OCI-LY1 (cell line): ENCODE measurements around the gene FLVCR2.

Experiments
- H2AFZ ChIP-seq: fragments of 200-600 bp; sonication (generic), shearing (Covaris generic); 2 replicates; pipeline ENCODE4 v1.6.0; 2014; ENCODE audit warnings: antibody characterized with exemption, mild to moderate bottlenecking, low read length
- H3F3A ChIP-seq: fragments of 200-600 bp; sonication (generic), shearing (Covaris generic); 2 replicates; pipeline ENCODE4 v1.6.0; 2014; ENCODE audit warnings: mild to moderate bottlenecking, antibody characterized with exemption, low read length, moderate library complexity; ENCODE audit not compliant: insufficient read depth
- H3K27ac ChIP-seq: fragments of 200-600 bp; sonication (generic); 2 replicates; pipeline ENCODE4 v1.5.1; 2014; ENCODE audit warnings: low read length, mixed run types, mild to moderate bottlenecking, low read depth; ENCODE audit not compliant: poor library complexity, severe bottlenecking
- H3K27me3 ChIP-seq: fragments of 200-600 bp; sonication (generic); 2 replicates; pipeline ENCODE4 v1.6.0; 2014; ENCODE audit warnings: antibody characterized with exemption, mild to moderate bottlenecking, low read length, moderate library complexity; ENCODE audit not compliant: insufficient read depth
- H3K36me3 ChIP-seq: fragments of 200-600 bp; sonication (generic); 2 replicates; pipeline ENCODE4 v1.6.1; 2014; ENCODE audit warnings: mild to moderate bottlenecking, antibody characterized with exemption, low read length, moderate library complexity, mixed read lengths; ENCODE audit not compliant: insufficient read depth
- H3K4me1 ChIP-seq: fragments of 200-600 bp; sonication (generic); 2 replicates; pipeline ENCODE4 v1.5.1; 2014; ENCODE audit warnings: mild to moderate bottlenecking, low read length, moderate library complexity; ENCODE audit not compliant: insufficient read depth, severe bottlenecking
- H3K4me2 ChIP-seq: fragments of 200-600 bp; sonication (generic), shearing (Covaris generic); 2 replicates; pipeline ENCODE4 v1.6.1; 2014; ENCODE audit warnings: low read length
- H3K4me3 ChIP-seq: fragments of 200-600 bp; sonication (generic); 2 replicates; pipeline ENCODE4 v1.5.1; 2014; ENCODE audit warnings: low read length, low read depth, mild to moderate bottlenecking, mixed read lengths; ENCODE audit not compliant: poor library complexity, severe bottlenecking
- H3K79me2 ChIP-seq: fragments of 200-600 bp; shearing (Covaris generic); 2 replicates; pipeline ENCODE4 v1.6.1; 2016; ENCODE audit warnings: mixed run types, low read length, mixed read lengths; ENCODE audit not compliant: insufficient read depth
- H3K9ac ChIP-seq: fragments of 200-600 bp; sonication (generic), shearing (Covaris generic); 2 replicates; pipeline ENCODE4 v1.6.1; 2014; ENCODE audit warnings: mild to moderate bottlenecking, low read length, mixed read lengths
- H3K9me2 ChIP-seq: fragments of 200-600 bp; sonication (generic), shearing (Covaris generic); 2 replicates; pipeline ENCODE4 v1.6.1; 2014; ENCODE audit warnings: low read depth, mild to moderate bottlenecking, low read length, mixed read lengths
- H3K9me3 ChIP-seq: fragments of 200-600 bp; shearing (Covaris generic); 2 replicates; pipeline ENCODE4 v1.6.1; 2014; ENCODE audit warnings: low read length, mixed read lengths
- H4K20me1 ChIP-seq: fragments of 200-600 bp; sonication (generic), shearing (Covaris generic); 2 replicates; pipeline ENCODE4 v1.6.0; 2016; ENCODE audit warnings: mild to moderate bottlenecking, low read length; ENCODE audit not compliant: insufficient read depth
- EZH2 ChIP-seq: fragments of 200-600 bp; sonication (generic), shearing (Covaris generic); IDR thresholded peaks from 2 replicates; pipeline ENCODE4 v1.8.0; 2017; ENCODE audit warnings: borderline replicate concordance, mixed run types, mild to moderate bottlenecking, antibody characterized with exemption, low read length, moderate library complexity, mixed read lengths
- TF ChIP-seq, protein P1 (sequence below): fragments of 200-600 bp; sonication (generic), shearing (Covaris generic); IDR thresholded peaks from 2 replicates; pipeline ENCODE4 v1.5.1; 2017; ENCODE audit warnings: mild to moderate bottlenecking, antibody characterized with exemption, low read length, moderate library complexity, mixed read lengths

FLVCR2 gene

DNA sequence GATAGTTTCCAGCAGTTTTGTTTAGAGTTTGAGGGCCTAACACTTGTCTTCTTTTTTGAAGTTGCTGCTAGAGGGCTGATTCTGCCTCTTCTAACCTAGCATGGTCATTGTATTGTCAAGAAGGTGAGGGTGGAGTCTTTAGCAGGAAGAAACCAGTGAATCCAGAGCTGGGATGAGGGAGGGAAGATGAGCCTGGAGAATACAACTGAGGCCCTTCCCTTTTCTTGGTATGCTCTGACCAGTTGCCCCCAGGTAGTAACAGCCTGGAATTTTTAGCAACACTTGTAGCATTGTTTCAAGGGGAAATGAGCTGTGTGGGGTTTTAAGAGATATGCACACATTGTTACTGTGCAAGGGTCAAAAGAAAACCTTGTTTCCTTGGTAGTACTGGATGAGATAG is 9.0 kb downstream of the FLVCR2 start:
- Histone ChIP-seq H3F3A (no peaks in the 10 kb centered on the region), H3K4me1 (no peaks in the 10 kb centered on the region), H3K9me3 (0 out of 2 replicates have a peak, but pooled peaks cover 4% of the 10 kb centered on the region), H2AFZ (no peak overlapping the region), H3K27ac (no peak overlapping the region), H3K9me2 (no peaks in the 10 kb centered on the region), H3K36me3 (no peaks in the 10 kb centered on the region), H3K9ac (no peak overlapping the region), H3K79me2 (no peaks in the 10 kb centered on the region), H4K20me1 (no peaks in the 10 kb centered on the region), H3K27me3 (no peaks in the 10 kb centered on the region), H3K4me3 (no peak overlapping the region), H3K4me2 (no peak overlapping the region)
- no peak for TF ChIP-seq EZH2
- TF ChIP-seq, protein P1, sequence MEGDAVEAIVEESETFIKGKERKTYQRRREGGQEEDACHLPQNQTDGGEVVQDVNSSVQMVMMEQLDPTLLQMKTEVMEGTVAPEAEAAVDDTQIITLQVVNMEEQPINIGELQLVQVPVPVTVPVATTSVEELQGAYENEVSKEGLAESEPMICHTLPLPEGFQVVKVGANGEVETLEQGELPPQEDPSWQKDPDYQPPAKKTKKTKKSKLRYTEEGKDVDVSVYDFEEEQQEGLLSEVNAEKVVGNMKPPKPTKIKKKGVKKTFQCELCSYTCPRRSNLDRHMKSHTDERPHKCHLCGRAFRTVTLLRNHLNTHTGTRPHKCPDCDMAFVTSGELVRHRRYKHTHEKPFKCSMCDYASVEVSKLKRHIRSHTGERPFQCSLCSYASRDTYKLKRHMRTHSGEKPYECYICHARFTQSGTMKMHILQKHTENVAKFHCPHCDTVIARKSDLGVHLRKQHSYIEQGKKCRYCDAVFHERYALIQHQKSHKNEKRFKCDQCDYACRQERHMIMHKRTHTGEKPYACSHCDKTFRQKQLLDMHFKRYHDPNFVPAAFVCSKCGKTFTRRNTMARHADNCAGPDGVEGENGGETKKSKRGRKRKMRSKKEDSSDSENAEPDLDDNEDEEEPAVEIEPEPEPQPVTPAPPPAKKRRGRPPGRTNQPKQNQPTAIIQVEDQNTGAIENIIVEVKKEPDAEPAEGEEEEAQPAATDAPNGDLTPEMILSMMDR, result no peak

DNA sequence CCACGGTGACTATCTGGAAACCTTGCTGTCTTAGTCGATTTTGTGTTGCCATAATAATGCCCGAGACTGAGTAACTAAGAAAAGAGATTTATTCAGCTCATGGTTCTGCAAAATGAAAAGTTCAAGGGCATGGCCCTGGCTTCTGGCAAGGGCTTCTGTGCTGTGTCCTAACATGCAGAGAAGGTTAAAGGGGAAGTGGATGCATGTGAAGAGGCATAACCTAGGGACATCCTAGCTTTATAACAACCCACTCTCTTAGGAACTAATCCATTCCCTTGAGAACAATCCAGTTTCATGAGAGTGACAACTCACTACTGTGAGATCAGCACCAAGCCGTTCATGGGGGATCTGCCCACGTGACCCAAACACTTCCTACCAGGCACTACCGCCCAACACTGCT is 11.5 kb downstream of the FLVCR2 start:
- no peak overlapping the region for H3K4me2 ChIP-seq
- H3K4me3 ChIP-seq, result no peak overlapping the region
- H3K9me2 ChIP-seq, result no peaks in the 10 kb centered on the region
- no peaks in the 10 kb centered on the region for H3K79me2 ChIP-seq
- 0 out of 2 replicates have a peak, but pooled peaks cover 5% of the 10 kb centered on the region for H3K9me3 ChIP-seq
- no peaks in the 10 kb centered on the region for H3K27me3 ChIP-seq
- TF ChIP-seq EZH2, result no peak
- TF ChIP-seq, protein P1, result no peak
- H3K9ac ChIP-seq, result no peak overlapping the region
- H3K36me3 ChIP-seq, result no peaks in the 10 kb centered on the region; the same call in 1 of the 2 replicates
- no peak overlapping the region for H2AFZ ChIP-seq
- no peaks in the 10 kb centered on the region for H3K4me1 ChIP-seq
- H3K27ac ChIP-seq, result no peak overlapping the region
- no peaks in the 10 kb centered on the region for H3F3A ChIP-seq
- no peaks in the 10 kb centered on the region for H4K20me1 ChIP-seq

DNA sequence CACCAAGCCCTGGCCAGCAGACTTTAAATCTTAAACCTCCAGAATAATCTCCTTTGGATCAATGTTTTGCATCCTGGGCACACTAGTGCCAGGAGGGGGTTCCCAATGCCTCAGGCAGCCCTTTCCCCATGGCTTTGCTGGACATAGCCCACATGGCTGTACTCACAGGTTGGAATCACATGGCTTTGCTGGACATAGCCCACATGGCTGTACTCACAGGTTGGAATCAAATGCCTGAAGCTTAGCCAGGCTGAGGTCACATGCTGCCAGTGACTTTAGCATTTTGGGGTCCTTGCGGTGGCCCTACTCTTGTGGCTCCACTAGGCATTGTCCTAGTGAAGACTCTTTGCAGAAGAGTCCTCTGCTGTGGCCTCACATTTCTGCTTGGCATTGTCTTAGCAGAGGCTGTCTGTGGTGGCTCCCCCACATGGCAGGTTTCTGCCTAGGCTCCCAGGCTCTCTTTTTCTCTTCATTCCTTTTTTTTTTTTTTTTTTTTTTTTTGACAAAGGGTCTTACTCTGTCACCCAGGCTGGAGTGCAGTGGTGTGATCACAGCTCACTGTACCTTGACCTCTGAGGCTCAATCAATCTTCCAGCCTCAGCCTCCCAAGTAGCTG is 13.0 kb downstream of the FLVCR2 start:
- H3K9me3 ChIP-seq, result 0 out of 2 replicates have a peak, but pooled peaks cover 5% of the 10 kb centered on the region
- no peaks in the 10 kb centered on the region for H4K20me1 ChIP-seq
- no peak overlapping the region for H3K27ac ChIP-seq
- H2AFZ ChIP-seq, result no peak overlapping the region
- H3K27me3 ChIP-seq, result no peaks in the 10 kb centered on the region
- no peak overlapping the region for H3K4me3 ChIP-seq
- H3K36me3 ChIP-seq, result no peaks in the 10 kb centered on the region; the same call in 1 of the 2 replicates
- no peak overlapping the region for H3K4me2 ChIP-seq
- no peak overlapping the region for H3K9ac ChIP-seq
- H3F3A ChIP-seq, result no peaks in the 10 kb centered on the region
- H3K4me1 ChIP-seq, result no peaks in the 10 kb centered on the region
- no peaks in the 10 kb centered on the region for H3K79me2 ChIP-seq
- TF ChIP-seq EZH2, result no peak
- TF ChIP-seq, protein P1, result no peak
- H3K9me2 ChIP-seq, result no peaks in the 10 kb centered on the region
